22Rv1 (cell line): ENCODE results near the gene RNF213.

Source experiments
- CTCF ChIP-seq: fragments of 450-650 bp; IDR thresholded peaks from 2 replicates; pipeline ENCODE4 v1.5.1; 2017; ENCODE audit warnings: mild to moderate bottlenecking
- ZFX ChIP-seq: fragments of 450-650 bp; IDR thresholded peaks from 2 replicates; pipeline ENCODE4 v1.6.1; 2017; ENCODE audit warnings: antibody characterized with exemption, borderline replicate concordance

DNA sequence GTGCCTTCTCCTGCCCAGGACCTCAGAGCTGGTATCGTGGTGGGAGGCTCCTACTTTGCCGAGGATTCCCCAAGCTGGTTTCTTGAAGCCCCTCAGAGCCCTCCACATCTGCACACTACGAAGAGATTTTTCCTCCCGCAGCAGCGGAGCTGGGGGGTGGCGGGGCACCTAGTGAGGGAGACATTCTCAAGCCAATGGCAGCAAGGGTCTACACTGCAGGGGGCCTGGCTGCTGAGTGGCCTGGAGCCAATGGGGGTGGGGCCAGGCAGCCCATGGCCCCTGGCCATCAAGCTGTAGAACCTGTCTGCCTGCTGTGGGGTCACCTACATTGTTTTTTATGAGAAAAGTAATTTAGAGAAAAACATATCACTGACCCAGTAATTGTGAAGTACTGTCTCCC lies 35.4 kb upstream of the RNF213 start:
- TF ChIP-seq CTCF, result no peak
- no peak for TF ChIP-seq ZFX
